Sigmoid colon (tissue), 4 donors: ENCODE measurements around the gene TENM4.

ENCODE experiments used
- CTCF ChIP-seq, 4 experiments: fragments of 450-650 bp in 3 of 4; fragments of 200-600 bp in 1 of 4; IDR thresholded peaks; one replicate each; pipeline ENCODE4 v1.5.1; 2016 to 2019; ENCODE audit warnings: antibody characterized with exemption in 4 of 4, mild to moderate bottlenecking in 3 of 4, moderate library complexity in 2 of 4
- POLR2AphosphoS5 ChIP-seq, 4 donors: sonication (generic); formaldehyde crosslinking; IDR thresholded peaks; one replicate each; pipeline ENCODE4 v1.6.1; 2017; ENCODE audit warnings: antibody characterized with exemption in 4 of 4

- TF ChIP-seq CTCF (IDR thresholded peaks at IDR 0.05), result no peak
- no peak for TF ChIP-seq POLR2AphosphoS5 (IDR thresholded peaks at IDR 0.05)
These were observed 673.5 kb downstream of the TENM4 start for GRCh38 chr11:78767027-78767932.
